ENCODE data around the gene TRMT61A. TPM values are rescaled to one million over a fixed set of nuclear protein-coding genes. Genes with fewer than 3 reads are reported as not detected.

Gene TRMT61A
- total and polyA plus RNA-seq, 9 of the 15 experiments (the other 6 are each of a cell fraction or from before 2014, with no cell fraction given), result 0.10 to 24.8 (median 5.1) TPM

- TF ChIP-seq FIP1L1 (IDR thresholded peaks at IDR 0.05; ENCODE audit: low read depth, low read length, poor library complexity, severe bottlenecking) (peak; percentile 22), ATF7 (IDR thresholded peaks at IDR 0.05) (peak; percentile 65), CHCHD3 (CRISPR knock-in tag; IDR thresholded peaks at IDR 0.05) (no peak), RBFOX2 (IDR thresholded peaks at IDR 0.05; ENCODE audit: low read depth, low read length) (peak; percentile 75), ZNF445 (CRISPR knock-in tag; IDR thresholded peaks at IDR 0.05; ENCODE audit: low read depth) (no peak), FOXP1 (CRISPR knock-in tag; IDR thresholded peaks at IDR 0.05) (peak; percentile 38; the same call in 1 of the 2 replicates), FOXJ2 (tag; IDR thresholded peaks at IDR 0.05) (no peak), SLC30A9 (CRISPR knock-in tag; IDR thresholded peaks at IDR 0.05) (no peak), SAP30 (IDR thresholded peaks at IDR 0.05; ENCODE audit: borderline replicate concordance, insufficient read depth, low read depth, low read length, poor library complexity, severe bottlenecking) (no peak), NUFIP1 (IDR thresholded peaks at IDR 0.05; ENCODE audit: partially characterized antibody) (no peak), PRPF4 (IDR thresholded peaks at IDR 0.05; ENCODE audit: insufficient read depth, low read depth, low read length, poor library complexity, severe bottlenecking) (no peak), ZC3H4 (CRISPR knock-in tag; IDR thresholded peaks at IDR 0.05; ENCODE audit: borderline replicate concordance) (peak; percentile 72; the same call in 1 of the 2 replicates), TRIM24 (IDR thresholded peaks at IDR 0.05) (no peak), CBFA2T3 (IDR thresholded peaks at IDR 0.05) (no peak), HDAC1 (IDR thresholded peaks at IDR 0.05) (no peak), SP1 (CRISPR knock-in tag; IDR thresholded peaks at IDR 0.05) (0 out of 2 replicates have a peak, but pooled peaks have one; percentile 20), SOX6 (IDR thresholded peaks at IDR 0.05) (no peak), KDM5B (IDR thresholded peaks at IDR 0.05; ENCODE audit: insufficient replicate concordance, low read depth, low read length) (peak; percentile 21)
- TF ChIP-seq, protein P1, sequence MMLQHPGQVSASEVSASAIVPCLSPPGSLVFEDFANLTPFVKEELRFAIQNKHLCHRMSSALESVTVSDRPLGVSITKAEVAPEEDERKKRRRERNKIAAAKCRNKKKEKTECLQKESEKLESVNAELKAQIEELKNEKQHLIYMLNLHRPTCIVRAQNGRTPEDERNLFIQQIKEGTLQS (IDR thresholded peaks at IDR 0.05), result peak; percentile 52; the same call in 1 of the 2 replicates
- TF ChIP-seq, protein P1 (CRISPR knock-in tag; conservative IDR thresholded peaks at IDR 0.05), result no peak
- TF ChIP-seq, protein P2, sequence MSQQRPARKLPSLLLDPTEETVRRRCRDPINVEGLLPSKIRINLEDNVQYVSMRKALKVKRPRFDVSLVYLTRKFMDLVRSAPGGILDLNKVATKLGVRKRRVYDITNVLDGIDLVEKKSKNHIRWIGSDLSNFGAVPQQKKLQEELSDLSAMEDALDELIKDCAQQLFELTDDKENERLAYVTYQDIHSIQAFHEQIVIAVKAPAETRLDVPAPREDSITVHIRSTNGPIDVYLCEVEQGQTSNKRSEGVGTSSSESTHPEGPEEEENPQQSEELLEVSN (IDR thresholded peaks at IDR 0.05; ENCODE audit: borderline replicate concordance in 1 of 2, extremely low read depth in 1 of 2, insufficient read depth in 1 of 2, insufficient read length in 1 of 2, low read depth in 1 of 2, low read length in 1 of 2, poor library complexity in 1 of 2, severe bottlenecking in 1 of 2), result peak; percentile 62 to 65
- TF ChIP-seq, protein P3, sequence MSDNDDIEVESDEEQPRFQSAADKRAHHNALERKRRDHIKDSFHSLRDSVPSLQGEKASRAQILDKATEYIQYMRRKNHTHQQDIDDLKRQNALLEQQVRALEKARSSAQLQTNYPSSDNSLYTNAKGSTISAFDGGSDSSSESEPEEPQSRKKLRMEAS (CRISPR knock-in tag; IDR thresholded peaks at IDR 0.05), result peak; percentile 51; the same call in 1 of the 2 replicates
- TF ChIP-seq, protein P4, sequence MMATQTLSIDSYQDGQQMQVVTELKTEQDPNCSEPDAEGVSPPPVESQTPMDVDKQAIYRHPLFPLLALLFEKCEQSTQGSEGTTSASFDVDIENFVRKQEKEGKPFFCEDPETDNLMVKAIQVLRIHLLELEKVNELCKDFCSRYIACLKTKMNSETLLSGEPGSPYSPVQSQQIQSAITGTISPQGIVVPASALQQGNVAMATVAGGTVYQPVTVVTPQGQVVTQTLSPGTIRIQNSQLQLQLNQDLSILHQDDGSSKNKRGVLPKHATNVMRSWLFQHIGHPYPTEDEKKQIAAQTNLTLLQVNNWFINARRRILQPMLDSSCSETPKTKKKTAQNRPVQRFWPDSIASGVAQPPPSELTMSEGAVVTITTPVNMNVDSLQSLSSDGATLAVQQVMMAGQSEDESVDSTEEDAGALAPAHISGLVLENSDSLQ (IDR thresholded peaks at IDR 0.05), result no peak
- TF ChIP-seq, protein P5, sequence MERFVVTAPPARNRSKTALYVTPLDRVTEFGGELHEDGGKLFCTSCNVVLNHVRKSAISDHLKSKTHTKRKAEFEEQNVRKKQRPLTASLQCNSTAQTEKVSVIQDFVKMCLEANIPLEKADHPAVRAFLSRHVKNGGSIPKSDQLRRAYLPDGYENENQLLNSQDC (CRISPR knock-in tag; IDR thresholded peaks at IDR 0.05), result no peak
These were observed 6.9 kb upstream of the TRMT61A start (continued) for GRCh38 chr14:103521951-103522563.

Data from K562 (cell line).